ENCODE measurements around the gene CFI.

DNA sequence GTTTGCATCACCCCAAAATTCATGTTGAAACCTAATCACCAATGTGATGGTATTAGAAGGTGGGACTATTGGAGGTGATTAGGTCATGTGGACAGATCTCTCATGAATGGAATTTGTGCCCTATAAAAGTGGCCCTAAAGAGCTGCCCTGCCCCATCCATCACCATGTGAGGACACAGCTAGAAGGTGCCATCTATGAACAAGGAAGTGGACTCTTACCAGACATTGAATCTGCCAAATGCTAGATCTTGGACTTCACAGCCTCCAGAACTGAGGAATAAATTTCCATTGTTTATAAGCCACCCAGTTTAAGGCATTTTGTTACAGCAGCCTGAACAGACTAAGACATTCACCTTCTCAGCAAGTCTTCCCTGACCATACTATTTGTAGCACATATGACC, 79.4 kb downstream of the CFI start:
- TF ChIP-seq, protein P1, sequence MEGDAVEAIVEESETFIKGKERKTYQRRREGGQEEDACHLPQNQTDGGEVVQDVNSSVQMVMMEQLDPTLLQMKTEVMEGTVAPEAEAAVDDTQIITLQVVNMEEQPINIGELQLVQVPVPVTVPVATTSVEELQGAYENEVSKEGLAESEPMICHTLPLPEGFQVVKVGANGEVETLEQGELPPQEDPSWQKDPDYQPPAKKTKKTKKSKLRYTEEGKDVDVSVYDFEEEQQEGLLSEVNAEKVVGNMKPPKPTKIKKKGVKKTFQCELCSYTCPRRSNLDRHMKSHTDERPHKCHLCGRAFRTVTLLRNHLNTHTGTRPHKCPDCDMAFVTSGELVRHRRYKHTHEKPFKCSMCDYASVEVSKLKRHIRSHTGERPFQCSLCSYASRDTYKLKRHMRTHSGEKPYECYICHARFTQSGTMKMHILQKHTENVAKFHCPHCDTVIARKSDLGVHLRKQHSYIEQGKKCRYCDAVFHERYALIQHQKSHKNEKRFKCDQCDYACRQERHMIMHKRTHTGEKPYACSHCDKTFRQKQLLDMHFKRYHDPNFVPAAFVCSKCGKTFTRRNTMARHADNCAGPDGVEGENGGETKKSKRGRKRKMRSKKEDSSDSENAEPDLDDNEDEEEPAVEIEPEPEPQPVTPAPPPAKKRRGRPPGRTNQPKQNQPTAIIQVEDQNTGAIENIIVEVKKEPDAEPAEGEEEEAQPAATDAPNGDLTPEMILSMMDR (IDR thresholded peaks at IDR 0.05): no peak
- no peak for TF ChIP-seq EZH2 (IDR thresholded peaks at IDR 0.05)

All from neural progenitor cell (in vitro differentiated cells).